HEK293 (cell line): Measurements from ENCODE around the gene CCDC9.

ENCODE experiments used
- CTCF ChIA-PET: fragments of 350-600 bp; formaldehyde crosslinking; extraction: SDS; loops from one replicate; lab custom pipeline; 2021; ENCODE audit warnings: antibody characterized with exemption; lab: Yijun Ruan, JAX
- POLR2A ChIA-PET: fragments of 300-600 bp; formaldehyde crosslinking; extraction: SDS; loops from one replicate; lab custom pipeline; 2020; ENCODE audit warnings: antibody characterized with exemption, inconsistent platforms; lab: Yijun Ruan, JAX
- H3K27ac ChIP-seq: fragments of 200-500 bp; sonication (Bioruptor generic); 2 replicates; pipeline ENCODE4 v1.5.1; 2014; ENCODE audit warnings: low read depth, low read length, control low read depth, inconsistent platforms; ENCODE audit errors: extremely low read depth
- H3K36me3 ChIP-seq, 2 experiments: fragments of 200-500 bp in 1 of 2; sonication (Bioruptor generic) in 1 of 2; 1 replicate in 1 of 2; 2 replicates in 1 of 2; pipeline ENCODE4 v1.5.1; 2014 to 2017; ENCODE audit warnings: inconsistent platforms in 2 of 2, low read length in 2 of 2; ENCODE audit not compliant: control insufficient read depth in 2 of 2, insufficient read depth in 1 of 2
- H3K4me1 ChIP-seq: fragments of 200-500 bp; sonication (Bioruptor generic); 2 replicates; pipeline ENCODE4 v1.5.1; 2014; ENCODE audit warnings: mild to moderate bottlenecking, low read length, inconsistent platforms; ENCODE audit not compliant: control insufficient read depth, insufficient read depth
- H3K4me3 ChIP-seq: 2 replicates; pipeline ENCODE4 v1.5.1; 2011; ENCODE audit warnings: low read depth, mild to moderate bottlenecking, control low read depth, low read length, moderate library complexity
- H3K9me3 ChIP-seq: fragments of 200-500 bp; sonication (Bioruptor generic); 2 replicates; pipeline ENCODE4 v1.5.1; 2014; ENCODE audit warnings: low read depth, low read length, inconsistent platforms; ENCODE audit not compliant: control insufficient read depth, insufficient read depth
- GLI4 ChIP-seq: fragments of 450-650 bp; formaldehyde crosslinking; IDR thresholded peaks from 2 replicates; pipeline ENCODE4 v1.5.1; 2016; ENCODE audit warnings: missing biosample characterization, missing genetic modification characterization
- SCRT2 ChIP-seq: fragments of 450-650 bp; formaldehyde crosslinking; IDR thresholded peaks from 2 replicates; pipeline ENCODE4 v1.5.1; 2016; ENCODE audit warnings: missing biosample characterization, missing genetic modification characterization
- ZNF184 ChIP-seq: fragments of 450-650 bp; IDR thresholded peaks from 2 replicates; pipeline ENCODE4 v1.5.1; 2018; ENCODE audit warnings: missing biosample characterization, mild to moderate bottlenecking, missing genetic modification characterization
- ZNF19 ChIP-seq: fragments of 450-650 bp; formaldehyde crosslinking; IDR thresholded peaks from 2 replicates; pipeline ENCODE4; 2016; ENCODE audit warnings: missing biosample characterization, missing genetic modification characterization, low read depth
- ZNF202 ChIP-seq: fragments of 450-650 bp; formaldehyde crosslinking; IDR thresholded peaks from 2 replicates; pipeline ENCODE4 v1.5.1; 2016; ENCODE audit warnings: missing biosample characterization, missing genetic modification characterization, borderline replicate concordance
- ZNF211 ChIP-seq: fragments of 450-650 bp; formaldehyde crosslinking; IDR thresholded peaks from 2 replicates; pipeline ENCODE4 v1.5.1; 2016; ENCODE audit warnings: low read depth, missing biosample characterization, missing genetic modification characterization
- ZNF311 ChIP-seq: fragments of 450-650 bp; formaldehyde crosslinking; IDR thresholded peaks from 2 replicates; pipeline ENCODE4 v1.5.1; 2017; ENCODE audit warnings: missing biosample characterization, missing genetic modification characterization, borderline replicate concordance
- ZNF350 ChIP-seq: fragments of 450-650 bp; formaldehyde crosslinking; IDR thresholded peaks from 2 replicates; pipeline ENCODE4 v1.5.0; 2017; ENCODE audit warnings: missing biosample characterization, mild to moderate bottlenecking, missing genetic modification characterization
- ZNF48 ChIP-seq: fragments of 450-650 bp; formaldehyde crosslinking; IDR thresholded peaks from 2 replicates; pipeline ENCODE4 v1.5.1; 2016; ENCODE audit warnings: missing biosample characterization, missing genetic modification characterization
- ZNF514 ChIP-seq: fragments of 450-650 bp; formaldehyde crosslinking; IDR thresholded peaks from 2 replicates; pipeline ENCODE4 v1.5.1; 2016; ENCODE audit warnings: missing biosample characterization, missing genetic modification characterization
- ZNF623 ChIP-seq: fragments of 450-650 bp; formaldehyde crosslinking; IDR thresholded peaks from 2 replicates; pipeline ENCODE4 v1.5.1; 2016; ENCODE audit warnings: missing biosample characterization, missing genetic modification characterization
- ZNF837 ChIP-seq: fragments of 450-650 bp; formaldehyde crosslinking; IDR thresholded peaks from 2 replicates; pipeline ENCODE4 v1.5.1; 2016; ENCODE audit warnings: missing biosample characterization, missing genetic modification characterization
- TF ChIP-seq, protein P1 (sequence below): fragments of 450-650 bp; formaldehyde crosslinking; IDR thresholded peaks from 2 replicates; pipeline ENCODE4 v1.5.1; 2016; ENCODE audit warnings: missing biosample characterization, missing genetic modification characterization, low read depth
- TF ChIP-seq, protein P2 (sequence below): fragments of 450-650 bp; formaldehyde crosslinking; IDR thresholded peaks from 2 replicates; pipeline ENCODE4 v1.5.1; 2016; ENCODE audit warnings: missing biosample characterization, missing genetic modification characterization
- TF ChIP-seq, protein P3 (sequence below): fragments of 450-650 bp; formaldehyde crosslinking; IDR thresholded peaks from 2 replicates; pipeline ENCODE4 v1.5.1; 2016; ENCODE audit warnings: missing biosample characterization, missing genetic modification characterization
- TF ChIP-seq, protein P4 (sequence below): fragments of 450-650 bp; formaldehyde crosslinking; IDR thresholded peaks from 2 replicates; pipeline ENCODE4 v1.5.1; 2016; ENCODE audit warnings: missing biosample characterization, missing genetic modification characterization

The CCDC9 gene

DNA sequence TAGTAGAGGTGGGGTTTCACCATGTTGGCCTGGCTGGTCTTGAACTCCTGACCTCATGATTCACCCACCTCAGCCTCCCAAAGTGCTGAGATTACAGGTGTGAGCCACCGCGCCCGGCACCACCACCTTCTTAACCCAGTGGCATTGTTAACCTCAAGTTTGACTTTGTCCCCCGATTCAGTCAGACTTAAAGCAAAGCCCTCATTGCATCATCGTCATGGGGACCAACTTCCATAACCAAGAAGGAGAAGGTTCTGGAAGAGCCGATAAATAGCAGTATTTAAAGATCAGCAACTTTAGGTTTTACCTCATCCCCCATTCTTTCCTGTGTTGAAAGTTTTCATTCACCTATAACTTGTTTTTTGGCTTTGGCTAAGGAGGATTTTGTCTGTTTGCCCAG lies 11.7 kb downstream of the CCDC9 start:
- H3K4me3 ChIP-seq = no peak overlapping the region
- ChIA-PET CTCF (interaction anchor here (0.7 to 1.2 kb wide), 3 partner anchors 9 to 20 kb away, joined by 4 to 11 read pairs (median 4); no protein-coding TSS in a partner anchor), POLR2A (interaction anchor here (1.0 to 5.8 kb wide), 3 partner anchors 11 to 41 kb away, joined by 3 to 36 read pairs (median 3); partner anchors contain the start of gene CCDC9)
- H3K9me3 ChIP-seq = no peaks in the 10 kb centered on the region
- H3K4me1 ChIP-seq = peaks cover 5% of the 10 kb centered on the region
- H3K36me3 ChIP-seq = peaks cover 29 to 46% of the 10 kb centered on the region in 2 experiments
- no peak overlapping the region for H3K27ac ChIP-seq
- TF ChIP-seq ZNF184 (tag by site-specific recombination) (no peak), ZNF19 (tag by site-specific recombination) (no peak), ZNF837 (tag by site-specific recombination) (no peak), ZNF350 (tag by site-specific recombination) (no peak), ZNF211 (tag by site-specific recombination) (no peak), SCRT2 (no peak), GLI4 (tag by site-specific recombination) (no peak)
- TF ChIP-seq, protein P1, sequence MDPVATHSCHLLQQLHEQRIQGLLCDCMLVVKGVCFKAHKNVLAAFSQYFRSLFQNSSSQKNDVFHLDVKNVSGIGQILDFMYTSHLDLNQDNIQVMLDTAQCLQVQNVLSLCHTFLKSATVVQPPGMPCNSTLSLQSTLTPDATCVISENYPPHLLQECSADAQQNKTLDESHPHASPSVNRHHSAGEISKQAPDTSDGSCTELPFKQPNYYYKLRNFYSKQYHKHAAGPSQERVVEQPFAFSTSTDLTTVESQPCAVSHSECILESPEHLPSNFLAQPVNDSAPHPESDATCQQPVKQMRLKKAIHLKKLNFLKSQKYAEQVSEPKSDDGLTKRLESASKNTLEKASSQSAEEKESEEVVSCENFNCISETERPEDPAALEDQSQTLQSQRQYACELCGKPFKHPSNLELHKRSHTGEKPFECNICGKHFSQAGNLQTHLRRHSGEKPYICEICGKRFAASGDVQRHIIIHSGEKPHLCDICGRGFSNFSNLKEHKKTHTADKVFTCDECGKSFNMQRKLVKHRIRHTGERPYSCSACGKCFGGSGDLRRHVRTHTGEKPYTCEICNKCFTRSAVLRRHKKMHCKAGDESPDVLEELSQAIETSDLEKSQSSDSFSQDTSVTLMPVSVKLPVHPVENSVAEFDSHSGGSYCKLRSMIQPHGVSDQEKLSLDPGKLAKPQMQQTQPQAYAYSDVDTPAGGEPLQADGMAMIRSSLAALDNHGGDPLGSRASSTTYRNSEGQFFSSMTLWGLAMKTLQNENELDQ (tag by site-specific recombination) = no peak
- TF ChIP-seq, protein P2, sequence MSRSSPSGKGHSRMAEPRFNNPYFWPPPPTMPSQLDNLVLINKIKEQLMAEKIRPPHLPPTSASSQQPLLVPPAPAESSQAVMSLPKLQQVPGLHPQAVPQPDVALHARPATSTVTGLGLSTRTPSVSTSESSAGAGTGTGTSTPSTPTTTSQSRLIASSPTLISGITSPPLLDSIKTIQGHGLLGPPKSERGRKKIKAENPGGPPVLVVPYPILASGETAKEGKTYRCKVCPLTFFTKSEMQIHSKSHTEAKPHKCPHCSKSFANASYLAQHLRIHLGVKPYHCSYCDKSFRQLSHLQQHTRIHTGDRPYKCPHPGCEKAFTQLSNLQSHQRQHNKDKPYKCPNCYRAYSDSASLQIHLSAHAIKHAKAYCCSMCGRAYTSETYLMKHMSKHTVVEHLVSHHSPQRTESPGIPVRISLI = no peak
- TF ChIP-seq, protein P3, sequence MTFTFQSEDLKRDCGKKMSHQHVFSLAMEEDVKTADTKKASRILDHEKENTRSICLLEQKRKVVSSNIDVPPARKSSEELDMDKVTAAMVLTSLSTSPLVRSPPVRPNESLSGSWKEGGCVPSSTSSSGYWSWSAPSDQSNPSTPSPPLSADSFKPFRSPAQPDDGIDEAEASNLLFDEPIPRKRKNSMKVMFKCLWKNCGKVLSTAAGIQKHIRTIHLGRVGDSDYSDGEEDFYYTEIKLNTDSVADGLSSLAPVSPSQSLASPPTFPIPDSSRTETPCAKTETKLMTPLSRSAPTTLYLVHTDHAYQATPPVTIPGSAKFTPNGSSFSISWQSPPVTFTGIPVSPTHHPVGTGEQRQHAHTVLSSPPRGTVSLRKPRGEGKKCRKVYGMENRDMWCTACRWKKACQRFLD (tag by site-specific recombination) = no peak

- H3K27ac ChIP-seq = no peak overlapping the region
- POLR2A ChIA-PET = interaction anchor here (0.6 to 5.8 kb wide), 2 partner anchors 13 to 409 kb away, joined by 3 to 36 read pairs; partner anchors contain the start of gene CCDC9
- H3K36me3 ChIP-seq = peaks cover 29 to 40% of the 10 kb centered on the region in 2 experiments
- no peak for TF ChIP-seq ZNF202 (tag by site-specific recombination)
- TF ChIP-seq ZNF514 = no peak
- TF ChIP-seq ZNF311 (tag by site-specific recombination) = no peak
- TF ChIP-seq ZNF48 (tag by site-specific recombination) = no peak
- TF ChIP-seq, protein P4, sequence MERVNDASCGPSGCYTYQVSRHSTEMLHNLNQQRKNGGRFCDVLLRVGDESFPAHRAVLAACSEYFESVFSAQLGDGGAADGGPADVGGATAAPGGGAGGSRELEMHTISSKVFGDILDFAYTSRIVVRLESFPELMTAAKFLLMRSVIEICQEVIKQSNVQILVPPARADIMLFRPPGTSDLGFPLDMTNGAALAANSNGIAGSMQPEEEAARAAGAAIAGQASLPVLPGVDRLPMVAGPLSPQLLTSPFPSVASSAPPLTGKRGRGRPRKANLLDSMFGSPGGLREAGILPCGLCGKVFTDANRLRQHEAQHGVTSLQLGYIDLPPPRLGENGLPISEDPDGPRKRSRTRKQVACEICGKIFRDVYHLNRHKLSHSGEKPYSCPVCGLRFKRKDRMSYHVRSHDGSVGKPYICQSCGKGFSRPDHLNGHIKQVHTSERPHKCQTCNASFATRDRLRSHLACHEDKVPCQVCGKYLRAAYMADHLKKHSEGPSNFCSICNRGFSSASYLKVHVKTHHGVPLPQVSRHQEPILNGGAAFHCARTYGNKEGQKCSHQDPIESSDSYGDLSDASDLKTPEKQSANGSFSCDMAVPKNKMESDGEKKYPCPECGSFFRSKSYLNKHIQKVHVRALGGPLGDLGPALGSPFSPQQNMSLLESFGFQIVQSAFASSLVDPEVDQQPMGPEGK (tag by site-specific recombination) = no peak
- TF ChIP-seq ZNF623 = peak; percentile 87
- peaks cover 8% of the 10 kb centered on the region for H3K4me1 ChIP-seq
- H3K4me3 ChIP-seq = no peak overlapping the region
- no peaks in the 10 kb centered on the region for H3K9me3 ChIP-seq
- CTCF ChIA-PET = interaction anchor here (0.8 to 1.3 kb wide), 3 partner anchors 9 to 22 kb away, joined by 4 to 5 read pairs (median 4); no protein-coding TSS in a partner anchor
Observed at GRCh38 chr19:47269596-47269995, 13.3 kb downstream of the CCDC9 start.
